HG03342 (cell line): Measurements from ENCODE around the gene DTNBP1.

Experiments used
- ATAC-seq: cut with Tn5 transposase; IDR thresholded peaks from one replicate; pipeline ENCODE4 v1.9.1; 2021; ENCODE audit warnings: mild to moderate bottlenecking, moderate library complexity; ENCODE audit not compliant: unreplicated experiment

Gene DTNBP1

GRCh38 chr6:15536198-15536955 is 126.5 kb downstream of the DTNBP1 start:
- no peak for ATAC-seq

DNA sequence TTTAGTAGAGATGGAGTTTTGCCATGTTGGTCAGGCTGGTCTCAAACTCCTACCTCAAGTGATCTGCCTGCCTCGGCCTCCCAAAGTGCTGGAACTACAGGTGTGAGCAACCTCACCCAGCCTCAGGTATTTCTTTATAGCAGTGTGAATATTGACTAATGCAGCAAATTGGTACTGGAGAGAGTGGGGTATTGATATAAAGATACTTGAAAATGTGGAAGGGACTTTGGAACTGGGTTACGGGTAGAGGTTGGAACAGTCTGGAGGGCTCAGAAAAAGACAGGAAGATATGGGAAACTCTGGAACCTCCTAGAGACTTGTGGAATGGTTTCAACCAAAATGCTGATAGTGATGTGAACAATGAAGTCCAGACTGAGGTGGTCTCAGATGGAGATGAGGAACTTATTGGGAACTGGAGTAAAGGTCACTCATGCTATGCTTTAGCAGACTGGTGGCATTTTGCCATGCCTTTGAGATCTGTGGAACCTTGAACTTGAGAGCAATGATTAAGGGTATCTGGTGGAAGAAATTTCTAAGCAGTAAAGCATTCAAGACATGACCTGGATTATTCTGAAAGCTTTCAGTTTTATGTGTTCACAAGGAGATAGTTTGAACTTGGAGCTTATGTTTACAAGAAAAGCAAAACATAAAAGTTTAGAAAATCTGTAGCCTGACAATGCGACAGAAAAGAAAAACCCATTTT is 127.2 kb downstream of the DTNBP1 start:
- ATAC-seq = no peak

GRCh38 chr6:15534974-15535373 is 127.9 kb downstream of the DTNBP1 start:
- no peak for ATAC-seq

DNA sequence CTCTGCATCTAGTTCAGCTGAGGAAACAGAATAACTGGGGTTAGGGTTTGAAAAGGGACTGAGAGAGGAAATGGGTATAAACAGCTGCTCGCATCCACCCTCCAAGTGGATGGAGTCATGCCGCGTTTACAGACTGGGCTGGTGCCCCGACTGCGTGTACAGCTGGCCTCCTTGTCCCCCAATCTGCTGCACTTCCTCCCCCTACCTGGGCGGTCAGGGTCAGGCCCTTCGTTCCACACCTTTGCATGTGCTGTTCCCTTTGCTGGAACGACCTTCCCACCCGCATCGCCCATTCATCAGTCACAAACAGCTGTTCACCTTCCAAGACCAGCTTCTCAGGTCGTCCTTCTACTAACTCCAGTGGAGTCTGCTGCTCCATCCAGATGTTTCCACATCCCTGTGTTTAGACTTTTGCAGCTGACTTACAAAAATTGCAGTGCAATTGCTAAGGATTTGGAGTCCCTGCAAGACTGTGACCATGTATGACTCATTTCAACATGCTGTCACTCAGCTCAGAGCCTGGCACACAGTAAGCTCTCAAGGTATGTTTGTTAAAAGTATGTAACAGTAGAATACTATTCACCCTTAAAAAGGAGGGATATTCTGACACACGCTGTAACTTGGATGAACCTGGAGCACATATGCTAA is 129.3 kb downstream of the DTNBP1 start:
- ATAC-seq = no peak

- ATAC-seq = no peak
Observed at GRCh38 chr6:15531973-15532372, 130.9 kb downstream of the DTNBP1 start.

- no peak for ATAC-seq
Observed at GRCh38 chr6:15530411-15530810, 132.4 kb downstream of the DTNBP1 start.

DNA sequence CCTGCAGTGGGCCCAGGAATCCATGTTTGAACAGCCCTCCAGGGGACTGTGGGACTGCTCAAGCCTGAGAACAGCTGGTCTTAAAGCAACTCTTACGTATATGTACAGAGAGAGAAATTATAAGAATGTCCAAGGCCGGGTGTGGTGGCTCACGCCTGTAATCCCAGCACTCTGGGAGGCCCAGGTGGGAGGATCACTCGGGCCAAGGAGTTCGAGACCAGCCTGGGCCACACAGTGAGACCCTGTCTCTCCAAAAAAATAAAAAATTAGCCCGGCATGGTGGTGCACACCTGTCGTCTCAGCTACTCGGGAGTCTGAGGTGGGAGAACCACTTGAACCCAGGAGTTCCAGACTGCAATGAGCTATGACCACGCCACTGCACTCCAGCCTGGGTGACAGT is 134.0 kb downstream of the DTNBP1 start:
- no peak for ATAC-seq

DNA sequence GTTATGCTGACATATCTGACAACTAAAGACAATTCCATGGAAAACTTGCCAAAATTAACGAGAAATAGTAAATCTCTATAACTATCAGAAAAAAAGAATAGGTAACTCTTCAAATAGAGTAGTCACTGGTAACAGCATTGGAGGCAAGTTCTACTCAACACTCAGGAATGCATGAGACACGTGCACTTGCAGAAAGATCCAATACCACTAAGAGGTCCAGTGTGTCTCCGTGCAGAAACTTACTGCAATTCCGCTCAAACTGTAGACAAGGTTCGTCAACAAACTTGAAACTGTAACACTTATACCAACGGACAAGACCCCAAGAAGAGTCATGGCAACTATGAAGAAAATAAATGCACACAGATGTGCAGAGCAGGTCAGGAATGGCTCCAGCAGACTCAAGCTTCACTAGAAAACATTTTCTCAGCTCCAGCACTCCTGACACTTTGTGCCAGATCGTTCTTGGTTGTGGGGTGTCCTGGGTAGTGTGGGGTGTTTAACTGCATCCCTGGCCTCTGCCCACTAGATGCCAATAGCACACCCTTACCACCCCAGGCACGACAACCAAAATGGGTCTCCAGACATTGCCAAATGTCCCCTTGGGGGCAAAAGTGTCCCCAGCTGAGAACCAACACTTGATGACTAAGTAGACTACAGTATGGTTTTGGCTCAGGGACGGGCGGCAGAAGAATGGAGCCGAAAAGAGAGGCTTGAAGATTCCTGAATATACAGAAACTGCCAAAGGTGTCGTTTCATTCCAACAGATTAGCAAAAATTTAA is 134.8 kb downstream of the DTNBP1 start:
- ATAC-seq = no peak

DNA sequence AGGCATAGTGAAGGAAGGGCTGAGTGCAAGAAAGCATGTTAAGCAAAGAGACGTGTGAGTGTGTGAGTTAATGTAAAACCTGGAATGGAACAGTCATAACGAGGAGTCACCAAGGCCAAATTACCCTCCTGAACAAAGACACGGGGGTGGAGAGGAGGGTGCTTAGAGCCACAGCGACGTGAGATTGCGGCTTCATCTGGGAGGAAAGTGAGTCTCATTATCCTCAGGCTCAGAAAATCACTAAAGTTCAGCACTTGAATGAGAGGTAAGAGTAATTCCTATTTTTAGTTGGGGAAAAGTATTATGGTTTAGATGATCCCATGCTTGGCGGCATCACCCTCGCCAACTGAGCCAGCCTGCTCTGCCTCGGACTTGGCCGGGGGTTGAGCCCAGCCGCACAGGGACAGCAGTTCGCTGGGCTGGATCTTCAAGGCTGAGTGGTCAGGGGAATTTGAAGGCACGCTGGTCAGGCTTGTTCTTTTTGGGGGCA is 136.6 kb downstream of the DTNBP1 start:
- no peak for ATAC-seq

GRCh38 chr6:15524861-15525401 is 137.9 kb downstream of the DTNBP1 start:
- no peak for ATAC-seq

GRCh38 chr6:15523679-15524630 is 138.9 kb downstream of the DTNBP1 start:
- no peak for ATAC-seq

DNA sequence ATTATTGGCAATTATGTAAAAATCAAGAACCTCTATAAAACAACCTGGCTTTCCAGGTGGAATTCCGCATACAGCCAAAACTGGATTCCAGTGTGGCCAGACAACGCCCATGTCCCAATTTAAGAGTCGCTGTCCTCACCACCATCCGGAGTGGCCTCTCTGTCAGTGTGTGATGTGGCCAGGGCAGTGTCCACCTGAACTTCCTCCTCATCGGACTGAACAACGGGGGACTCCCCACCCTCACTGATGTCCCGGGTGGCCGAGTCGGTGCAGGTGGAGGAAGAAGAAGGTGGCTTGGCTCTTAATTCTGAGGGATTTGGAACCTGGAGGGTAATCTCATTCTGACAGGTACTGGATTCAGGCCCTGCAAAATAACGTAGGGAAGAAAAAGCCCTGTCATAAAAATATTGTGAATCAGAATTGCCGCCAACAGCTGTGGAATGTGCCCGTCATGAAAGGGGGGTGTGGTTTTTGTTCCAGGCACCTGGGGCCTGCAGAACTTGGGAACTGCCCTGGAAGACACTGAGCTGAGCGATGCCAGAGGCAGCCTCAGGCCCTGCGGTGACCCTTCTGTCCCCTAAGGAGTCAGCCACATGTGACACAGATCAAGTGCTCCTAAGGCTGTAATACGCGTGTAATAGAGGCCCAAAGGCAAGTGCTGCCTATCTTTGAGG is 139.8 kb downstream of the DTNBP1 start:
- ATAC-seq = no peak

DNA sequence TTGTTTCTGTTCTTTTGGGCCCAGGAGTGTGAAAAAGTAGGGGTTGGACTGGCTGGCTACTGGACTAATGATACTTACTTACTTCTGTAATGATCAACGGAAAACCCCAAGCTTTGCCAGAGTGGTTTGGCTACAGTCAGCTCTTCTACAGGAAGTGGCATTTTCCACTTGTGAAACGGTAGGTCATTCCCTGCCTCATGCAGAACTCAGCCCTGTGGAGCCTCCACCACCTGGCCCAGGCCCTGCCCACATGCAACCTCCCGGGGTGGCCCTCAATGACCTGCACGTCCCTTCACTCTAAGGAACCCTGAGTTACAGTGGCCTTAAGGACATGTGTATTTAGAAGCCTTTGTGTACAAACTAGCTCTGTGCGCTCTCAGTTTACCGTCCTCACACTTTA is 140.4 kb downstream of the DTNBP1 start:
- no peak for ATAC-seq

DNA sequence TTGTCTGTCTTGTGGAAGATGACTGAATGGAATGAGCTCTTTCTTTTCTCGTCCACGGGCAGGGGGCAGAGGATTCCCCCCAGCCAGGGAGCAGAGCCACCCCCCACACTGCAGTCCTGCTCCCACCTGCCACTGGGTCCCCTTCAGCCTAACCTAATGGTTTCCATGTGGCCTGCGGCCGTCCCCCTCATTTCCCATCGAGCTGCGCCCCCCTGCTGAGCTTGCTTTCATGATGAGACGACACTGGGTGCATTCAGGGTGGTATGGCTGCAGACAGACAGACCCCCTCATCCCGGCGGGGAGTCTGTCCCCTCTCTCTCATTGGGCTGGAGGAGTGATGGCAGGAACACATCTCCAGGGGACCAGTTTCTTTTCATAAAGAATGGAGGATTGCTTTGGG is 140.8 kb downstream of the DTNBP1 start:
- ATAC-seq = no peak

DNA sequence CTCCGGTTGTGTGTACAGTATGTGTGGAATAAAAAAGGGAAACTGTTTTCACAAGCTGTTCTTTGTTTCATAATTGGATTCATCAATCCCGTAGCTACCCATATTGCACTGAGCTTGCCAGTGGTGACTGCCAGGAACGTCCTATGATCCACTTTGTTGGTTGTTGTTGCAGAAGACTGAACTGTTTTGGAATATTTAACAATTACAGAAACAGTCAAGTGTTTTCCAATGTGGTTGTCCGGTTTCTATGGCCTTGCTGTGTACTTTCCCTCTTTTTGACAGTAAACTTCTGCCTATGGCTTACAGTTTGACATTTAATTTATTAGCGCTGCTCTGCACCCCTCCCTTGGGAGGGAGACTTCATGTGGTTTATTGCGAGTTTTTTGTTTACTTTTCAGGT is 141.2 kb downstream of the DTNBP1 start:
- no peak for ATAC-seq

GRCh38 chr6:15520626-15521203 is 142.1 kb downstream of the DTNBP1 start:
- ATAC-seq = no peak

GRCh38 chr6:15519681-15520080 is 143.1 kb downstream of the DTNBP1 start:
- ATAC-seq = no peak

- no peak for ATAC-seq
Observed at GRCh38 chr6:15518878-15519277, 143.9 kb downstream of the DTNBP1 start.

DNA sequence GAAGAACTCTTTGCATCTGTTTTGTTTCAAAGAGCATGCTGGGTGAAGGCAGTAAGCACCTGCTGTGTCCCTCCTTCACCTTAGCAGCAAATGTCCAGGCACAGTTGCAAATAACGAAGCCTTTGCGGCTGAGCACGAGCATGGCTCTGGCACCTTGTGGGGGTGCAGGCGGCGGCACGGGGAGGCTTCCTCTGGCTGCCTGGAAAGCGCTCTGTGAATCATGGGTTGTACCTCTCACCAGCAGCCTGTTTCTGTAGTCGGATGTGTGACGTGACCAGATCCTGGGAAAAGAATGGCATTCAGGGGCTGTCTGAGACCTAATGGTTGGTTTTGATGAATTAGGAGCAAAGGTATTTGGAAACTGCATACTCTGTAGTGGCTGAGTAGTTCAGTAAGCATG is 144.8 kb downstream of the DTNBP1 start:
- ATAC-seq = no peak
